Kidney glomerular epithelial cell (primary cell): Measurements from ENCODE around the gene ELMO1.

Experiments
- DNase-seq: peaks from one replicate; lab custom pipeline; 2025; lab: John Stamatoyannopoulos, UW

Gene ELMO1

DNA sequence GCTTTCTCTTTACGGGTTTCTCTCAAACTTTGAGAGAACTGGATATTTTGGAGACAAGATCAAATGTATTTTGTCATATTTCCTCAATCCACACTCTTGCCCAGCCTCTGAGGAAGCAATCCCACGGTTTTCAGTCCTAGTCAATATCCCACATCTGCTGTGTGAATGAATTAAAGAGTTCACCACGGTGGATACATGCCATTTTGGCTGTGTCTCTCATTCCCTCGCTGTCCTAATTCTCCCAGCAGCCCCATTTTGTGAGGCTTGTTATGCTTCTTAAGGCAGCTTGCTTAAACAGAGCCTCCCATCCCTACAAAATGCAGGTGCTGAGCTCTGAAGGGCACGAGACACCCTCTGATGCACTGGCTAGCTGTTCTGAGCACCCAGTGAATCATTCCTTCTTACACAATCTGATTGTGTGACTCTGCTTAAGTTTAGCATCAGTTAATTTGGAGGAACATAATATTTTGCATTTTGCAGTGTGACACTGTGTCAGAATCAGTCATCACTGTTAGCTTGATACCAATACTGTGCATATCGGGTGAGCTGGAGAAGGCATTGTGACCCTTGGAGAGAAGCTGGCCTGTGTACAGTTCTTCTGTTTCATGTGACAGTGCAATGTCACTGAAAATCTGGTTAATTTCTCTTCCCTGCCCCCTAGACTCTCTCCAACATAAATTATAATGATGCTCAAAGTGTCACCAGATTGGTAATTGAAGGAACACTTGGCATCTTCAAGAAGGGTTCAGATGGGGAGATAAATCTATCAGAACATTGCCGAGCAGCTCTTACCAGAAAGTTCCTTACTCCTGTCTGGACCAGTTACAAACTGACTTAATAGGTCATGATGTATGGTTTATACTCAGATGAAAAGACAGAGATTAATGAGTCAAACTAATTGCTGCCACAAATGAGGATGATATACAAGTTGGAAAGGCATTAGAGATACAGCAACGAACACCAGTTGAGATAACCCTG is 620.6 kb downstream of the ELMO1 start:
- DNase-seq = no peak

DNA sequence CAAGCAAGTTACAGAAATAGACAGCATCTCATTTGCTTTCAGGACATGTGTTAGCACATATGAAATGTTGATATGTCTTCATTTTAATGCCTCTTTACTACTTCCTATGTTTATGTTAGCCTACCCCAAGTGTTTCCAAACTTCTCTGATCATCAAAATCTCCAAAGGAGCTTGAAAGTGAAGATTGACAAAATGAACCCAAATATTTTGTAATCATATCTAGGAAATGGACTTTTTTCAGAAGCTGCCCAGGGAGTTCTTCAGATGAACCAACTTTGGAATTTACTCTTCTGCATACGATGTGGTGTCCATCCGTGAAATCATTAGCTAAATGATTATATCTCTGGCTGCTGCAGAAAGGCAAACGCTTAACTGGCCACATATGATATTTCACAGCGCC is 623.2 kb downstream of the ELMO1 start:
- no peak for DNase-seq

DNA sequence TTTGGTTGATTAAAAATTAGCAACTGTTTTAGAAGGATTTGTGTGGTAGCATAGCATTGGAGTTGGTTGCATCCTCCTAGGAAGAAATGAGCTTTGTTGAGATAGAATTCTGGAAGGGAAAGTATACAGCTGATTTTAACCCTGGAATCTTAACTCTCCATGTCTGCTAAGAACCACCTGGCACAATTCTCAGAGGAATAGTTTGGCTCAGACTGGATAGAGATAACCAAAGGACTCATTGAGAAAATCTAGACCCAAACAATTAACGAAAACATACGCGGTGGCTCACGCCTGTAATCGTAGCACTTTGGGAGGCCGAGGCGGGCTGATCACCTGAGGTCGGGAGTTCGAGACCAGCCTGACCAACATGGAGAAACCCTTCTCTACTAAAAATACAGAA is 625.3 kb downstream of the ELMO1 start:
- no peak for DNase-seq

DNA sequence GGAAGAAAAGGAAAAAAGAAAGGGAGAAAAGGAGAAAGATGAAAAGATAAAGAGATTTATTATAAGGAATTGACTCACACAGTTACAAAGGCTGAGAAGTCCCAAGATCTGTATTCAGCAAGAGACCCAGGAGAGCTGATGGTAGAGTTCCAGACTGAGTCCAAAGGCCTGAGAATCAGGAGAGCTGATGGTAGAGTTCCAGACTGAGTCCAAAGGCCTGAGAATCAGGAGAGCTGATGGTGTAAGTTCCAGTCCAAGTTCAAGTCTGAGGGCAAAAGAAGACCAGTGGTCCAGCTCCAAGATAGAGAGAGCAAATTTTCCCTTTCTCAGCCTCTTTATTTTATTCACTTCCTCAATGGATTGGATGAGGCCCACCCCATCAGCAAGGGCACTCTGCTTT is 627.0 kb downstream of the ELMO1 start:
- no peak for DNase-seq

DNA sequence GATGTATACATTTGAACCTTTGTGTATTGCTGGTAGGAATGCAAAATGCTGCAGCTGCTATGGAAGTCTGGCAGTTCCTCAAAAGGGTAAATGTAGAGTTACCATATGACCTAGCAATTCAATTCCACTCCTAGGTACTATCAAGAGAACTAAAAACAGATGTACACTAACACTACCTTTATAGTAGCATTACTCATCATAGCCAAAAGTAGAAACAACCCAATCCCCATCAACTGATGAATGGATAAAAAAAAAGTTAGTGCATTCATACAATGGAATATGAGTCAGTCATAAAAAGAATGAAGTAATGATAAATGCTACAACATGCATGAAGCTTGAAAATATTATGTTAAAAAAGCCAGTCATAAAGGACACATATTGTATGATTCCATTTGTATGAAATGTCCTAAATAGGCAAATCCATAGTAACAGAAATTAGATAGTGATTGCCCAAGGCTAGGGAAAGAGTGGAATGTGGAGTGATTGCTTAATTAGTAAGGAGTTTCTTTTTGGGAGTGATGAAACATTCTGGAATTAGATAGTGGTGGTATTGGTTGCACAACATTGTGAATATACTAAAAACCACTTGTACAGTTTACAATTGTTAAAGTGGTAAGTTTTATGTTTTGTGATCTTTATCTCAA is 628.0 kb downstream of the ELMO1 start:
- no peak for DNase-seq

GRCh38 chr7:36819639-36820038 is 629.0 kb downstream of the ELMO1 start:
- DNase-seq = no peak

- DNase-seq = no peak
Observed at GRCh38 chr7:36814311-36814710, 634.4 kb downstream of the ELMO1 start.

DNA sequence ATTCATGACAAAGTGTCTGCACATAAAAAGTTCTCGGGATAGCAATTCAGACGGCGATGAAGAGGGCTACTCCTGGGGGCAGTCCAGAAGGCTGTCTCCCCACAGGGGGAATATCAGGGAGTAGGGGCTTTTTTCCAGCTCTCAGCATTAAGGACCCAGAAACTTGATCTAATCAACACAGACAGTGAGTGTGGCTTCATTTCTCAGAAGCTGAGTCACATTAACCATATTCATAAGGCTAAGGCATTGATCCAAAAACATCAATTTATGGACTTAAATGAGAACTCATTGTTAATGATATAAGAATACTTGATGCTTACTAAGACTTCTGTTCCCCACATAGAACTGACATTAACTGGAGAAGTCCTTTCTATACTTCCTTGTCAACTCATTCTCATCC is 636.9 kb downstream of the ELMO1 start:
- DNase-seq = no peak

DNA sequence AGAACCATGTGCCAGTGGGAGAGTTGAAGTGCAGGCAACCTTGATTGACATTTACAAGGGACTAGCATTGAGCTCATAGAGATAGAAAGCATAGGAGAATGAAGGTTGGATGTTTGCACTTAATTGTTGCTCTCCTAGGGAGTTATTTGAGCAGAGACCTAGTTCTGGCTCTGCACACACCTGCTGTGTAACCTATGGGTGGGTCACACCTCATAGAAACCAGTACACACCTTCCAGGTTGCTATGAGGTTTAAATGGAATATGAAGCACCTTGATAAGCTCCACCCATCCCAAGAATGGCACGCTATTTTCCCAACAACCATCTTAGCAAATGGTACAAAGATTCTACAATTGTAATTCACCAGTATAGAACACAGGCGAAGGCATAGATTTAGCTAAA is 638.2 kb downstream of the ELMO1 start:
- no peak for DNase-seq

- DNase-seq = no peak
Observed at GRCh38 chr7:36810032-36810431, 638.6 kb downstream of the ELMO1 start.

DNA sequence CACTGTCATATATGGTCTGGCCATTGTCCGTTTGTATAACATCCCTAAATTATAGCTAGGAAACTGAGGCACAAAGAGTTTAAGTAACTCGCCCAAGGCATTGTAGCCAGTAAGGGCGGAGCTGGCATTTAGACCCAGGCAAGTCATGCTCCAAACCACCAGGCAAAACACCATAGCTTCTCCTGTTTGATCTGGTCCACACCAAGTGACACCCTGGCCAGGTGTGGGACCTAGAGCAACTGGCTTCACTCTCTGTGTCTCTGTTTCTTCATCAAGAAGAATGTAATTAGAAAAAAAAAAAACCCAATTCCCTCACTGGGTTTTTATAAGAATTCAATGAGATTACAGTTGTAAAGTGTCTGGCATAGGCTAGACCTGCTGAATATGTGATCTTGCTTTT is 639.2 kb downstream of the ELMO1 start:
- no peak for DNase-seq

- DNase-seq = no peak
Observed at GRCh38 chr7:36809086-36809485, 639.6 kb downstream of the ELMO1 start.

GRCh38 chr7:36806891-36807290 is 641.8 kb downstream of the ELMO1 start:
- no peak for DNase-seq
